Vagina (tissue), 2 donors: ENCODE measurements around the gene LPP. TPM values are rescaled to one million over a fixed set of nuclear protein-coding genes. Genes with fewer than 3 reads are reported as not detected.

Experiments
- DNase-seq, 2 donors: peaks; one replicate each; pipeline ENCODE4 v3.0.0-alpha.2; 2017; ENCODE audit errors: extremely low spot score in 2 of 2
- H3K27ac ChIP-seq: fragments of 200-600 bp; sonication (generic); one replicate; pipeline ENCODE4 v1.5.1; 2019
- H3K27me3 ChIP-seq: fragments of 200-600 bp; sonication (generic); one replicate; pipeline ENCODE4 v1.5.1; 2019
- H3K36me3 ChIP-seq, 2 donors: fragments of 200-600 bp; sonication (generic); one replicate each; pipeline ENCODE4 v1.5.1; 2017 to 2019
- H3K4me1 ChIP-seq: fragments of 200-600 bp; sonication (generic); one replicate; pipeline ENCODE4 v1.5.1; 2019
- H3K4me3 ChIP-seq, 2 donors: fragments of 200-600 bp; sonication (generic); 1 replicate in 1 of 2; 2 replicates in 1 of 2; pipeline ENCODE4 v1.5.1; 2016 to 2019
- H3K9me3 ChIP-seq: fragments of 200-600 bp; sonication (generic); one replicate; pipeline ENCODE4 v1.5.1; 2019
- CTCF ChIP-seq, 3 experiments: fragments of 450-650 bp in 2 of 3; fragments of 200-600 bp in 1 of 3; sonication (generic) in 1 of 3; IDR thresholded peaks; one replicate each; pipeline ENCODE4 v1.5.1; 2017 to 2019; ENCODE audit warnings: antibody characterized with exemption in 3 of 3, mild to moderate bottlenecking in 2 of 3, moderate library complexity in 2 of 3
- POLR2A ChIP-seq, 2 donors: fragments of 450-650 bp; IDR thresholded peaks; one replicate each; pipeline ENCODE4 v1.6.1; 2017; ENCODE audit warnings: antibody characterized with exemption in 2 of 2, mild to moderate bottlenecking in 2 of 2, moderate library complexity in 2 of 2
- POLR2AphosphoS5 ChIP-seq, 2 donors: sonication (generic); formaldehyde crosslinking; IDR thresholded peaks; one replicate each; pipeline ENCODE4 v1.9.0; 2017; ENCODE audit warnings: antibody characterized with exemption in 2 of 2, mild to moderate bottlenecking in 2 of 2, low read depth in 1 of 2; ENCODE audit not compliant: insufficient read depth in 1 of 2
- intact Hi-C: fragments of 100-400 bp; cut with DNase I; formaldehyde crosslinking; loops from one replicate; pipeline ENCODE4 v1.15.1; 2023
- total RNA-seq: library from RNA; depleted of rRNA; stranded (reverse); fragments of >200 nt; gene quantifications from one replicate; pipeline ENCODE4 v1.2.3, GENCODE V29; 2016

The LPP gene
- total RNA-seq, 1 donor from 2014 or later: 248 TPM

- TF ChIP-seq POLR2A (IDR thresholded peaks at IDR 0.05) (no peak), POLR2AphosphoS5 (IDR thresholded peaks at IDR 0.05; ENCODE audit: insufficient read depth in 1 of 2, low read depth in 1 of 2) (no peak), CTCF (IDR thresholded peaks at IDR 0.05) (no peak)
- intact Hi-C loops: no loop called here
- Histone ChIP-seq H3K4me3 (no peak overlapping the region), H3K36me3 (no peaks in the 10 kb centered on the region), H3K27me3 (no peaks in the 10 kb centered on the region), H3K9me3 (no peaks in the 10 kb centered on the region), H3K4me1 (no peaks in the 10 kb centered on the region), H3K27ac (no peak overlapping the region)
- no peak for DNase-seq
Observed at GRCh38 chr3:188746291-188746783, 592.4 kb downstream of the LPP start.

- no peak for TF ChIP-seq CTCF (IDR thresholded peaks at IDR 0.05)
- no peak for TF ChIP-seq POLR2AphosphoS5 (IDR thresholded peaks at IDR 0.05; ENCODE audit: insufficient read depth in 1 of 2, low read depth in 1 of 2)
- TF ChIP-seq POLR2A (IDR thresholded peaks at IDR 0.05): no peak
- Histone ChIP-seq H3K27ac (no peak overlapping the region), H3K9me3 (no peaks in the 10 kb centered on the region), H3K4me3 (no peak overlapping the region), H3K36me3 (no peaks in the 10 kb centered on the region), H3K4me1 (no peaks in the 10 kb centered on the region), H3K27me3 (no peaks in the 10 kb centered on the region)
- intact Hi-C loops: no loop called here
- no peak for DNase-seq
Observed at GRCh38 chr3:188747489-188747888, 593.5 kb downstream of the LPP start.

GRCh38 chr3:188749010-188749617, 595.2 kb downstream of the LPP start:
- Histone ChIP-seq H3K27ac (no peak overlapping the region), H3K4me1 (no peaks in the 10 kb centered on the region), H3K9me3 (no peaks in the 10 kb centered on the region), H3K36me3 (no peaks in the 10 kb centered on the region), H3K4me3 (no peak overlapping the region), H3K27me3 (no peaks in the 10 kb centered on the region)
- intact Hi-C loops: no loop called here
- TF ChIP-seq POLR2A (IDR thresholded peaks at IDR 0.05) (no peak), CTCF (IDR thresholded peaks at IDR 0.05) (peak in 1 of 3 experiments; percentile 11), POLR2AphosphoS5 (IDR thresholded peaks at IDR 0.05; ENCODE audit: insufficient read depth in 1 of 2, low read depth in 1 of 2) (no peak)
- no peak for DNase-seq

GRCh38 chr3:188749830-188750229, 595.9 kb downstream of the LPP start:
- no peak for DNase-seq
- Histone ChIP-seq H3K4me3 (no peak overlapping the region), H3K27me3 (no peaks in the 10 kb centered on the region), H3K36me3 (no peaks in the 10 kb centered on the region), H3K27ac (no peak overlapping the region), H3K9me3 (no peaks in the 10 kb centered on the region), H3K4me1 (no peaks in the 10 kb centered on the region)
- intact Hi-C loops: no loop called here
- TF ChIP-seq CTCF (IDR thresholded peaks at IDR 0.05) (no peak), POLR2AphosphoS5 (IDR thresholded peaks at IDR 0.05; ENCODE audit: insufficient read depth in 1 of 2, low read depth in 1 of 2) (no peak), POLR2A (IDR thresholded peaks at IDR 0.05) (no peak)

- H3K27me3 ChIP-seq: no peaks in the 10 kb centered on the region
- H3K4me1 ChIP-seq: no peaks in the 10 kb centered on the region
- intact Hi-C loops: no loop called here
- no peaks in the 10 kb centered on the region for H3K9me3 ChIP-seq
- H3K4me3 ChIP-seq: no peak overlapping the region
- no peak overlapping the region for H3K27ac ChIP-seq
- TF ChIP-seq POLR2AphosphoS5 (IDR thresholded peaks at IDR 0.05; ENCODE audit: insufficient read depth in 1 of 2, low read depth in 1 of 2) (no peak), CTCF (IDR thresholded peaks at IDR 0.05) (no peak), POLR2A (IDR thresholded peaks at IDR 0.05) (no peak)
- no peaks in the 10 kb centered on the region for H3K36me3 ChIP-seq
- DNase-seq: no peak
Observed at GRCh38 chr3:188750617-188751016, 596.7 kb downstream of the LPP start.
